Measurements from ENCODE around the gene TOR2A. TPM values are rescaled to one million over a fixed set of nuclear protein-coding genes. Genes with fewer than 3 reads are reported as not detected.

The TOR2A gene
- total and polyA plus RNA-seq, 5 experiments from 2014 or later = 9.8 to 24.7 (median 18.1) TPM

- H3K9me3 Mint-ChIP-seq = no peaks in the 10 kb centered on the region
- POLR2A ChIA-PET = interaction anchor here (0.6 to 4.4 kb wide), 15 partner anchors 8 to 210 kb away, joined by 3 to 44 read pairs (median 5); partner anchors contain the start of genes CDK9, ST6GALNAC4 and TOR2A
- peaks cover 18 to 74% (median 59%) of the 10 kb centered on the region in 4 donors for H3K4me1 Mint-ChIP-seq
- peak overlapping the region; percentile 90 to 100 (median 98) for H3K4me3 Mint-ChIP-seq
- no peaks in the 10 kb centered on the region for H3K27me3 Mint-ChIP-seq
- H3K27ac Mint-ChIP-seq = peak overlapping the region; percentile 93 to 99 (median 97)
- ATAC-seq (peak; percentile 59 to 77), DNase-seq (peak; percentile 58 to 92 (median 78))
- H3K36me3 Mint-ChIP-seq = peaks cover 3 to 26% (median 5%) of the 10 kb centered on the region in 3 donors
These were observed 41.3 kb upstream of the TOR2A start for GRCh38 chr9:127776195-127776923.

DNA sequence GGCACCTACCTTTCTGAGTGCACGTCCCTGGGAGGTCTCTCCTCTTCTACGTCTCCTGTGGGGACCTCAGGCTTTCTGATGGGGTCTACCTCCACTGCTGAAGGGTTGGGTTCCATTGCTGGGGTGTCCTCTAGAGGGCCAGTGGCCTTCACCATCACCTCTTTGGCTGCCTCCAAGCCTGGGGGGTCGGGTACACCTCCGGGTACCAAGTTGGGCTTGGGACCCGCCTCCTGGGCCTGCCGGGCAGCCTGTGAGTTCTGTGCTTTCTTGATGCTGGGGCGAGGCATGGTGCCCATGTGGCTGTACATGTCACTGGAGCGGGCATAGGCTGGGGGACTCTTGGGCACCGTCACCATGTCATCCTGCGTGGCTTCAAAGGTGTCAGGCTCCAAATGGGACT, 38.9 kb upstream of the TOR2A start:
- Mint-ChIP-seq H3K27me3 (no peaks in the 10 kb centered on the region), H3K4me1 (peaks cover 29 to 77% (median 62%) of the 10 kb centered on the region in 4 donors), H3K36me3 (peaks cover 3 to 29% (median 5%) of the 10 kb centered on the region in 3 donors), H3K27ac (peak overlapping the region in 9 of 10 donors; percentile 74 to 93 (median 88)), H3K4me3 (peak overlapping the region; percentile 25 to 82 (median 40)), H3K9me3 (no peaks in the 10 kb centered on the region)
- DNase-seq (no peak), ATAC-seq (no peak)
- POLR2A ChIA-PET = interaction anchor here (4.4 kb wide), 1 partner anchor 10 kb away, joined by 44 read pairs; the partner anchor contains the start of gene CDK9

- POLR2A ChIA-PET = interaction anchor here (4.4 kb wide), 1 partner anchor 11 kb away, joined by 44 read pairs; the partner anchor contains the start of gene CDK9
- peaks cover 35 to 77% (median 66%) of the 10 kb centered on the region in 4 donors for H3K4me1 Mint-ChIP-seq
- DNase-seq (no peak), ATAC-seq (no peak)
- H3K36me3 Mint-ChIP-seq = peaks cover 3 to 29% (median 5%) of the 10 kb centered on the region in 3 donors
- H3K9me3 Mint-ChIP-seq = no peaks in the 10 kb centered on the region
- no peaks in the 10 kb centered on the region for H3K27me3 Mint-ChIP-seq
- peak overlapping the region in 3 of 10 donors; percentile 33 to 48 (median 41) for H3K4me3 Mint-ChIP-seq
- H3K27ac Mint-ChIP-seq = peak overlapping the region in 8 of 10 donors; percentile 15 to 93 (median 80)
These were observed 38.2 kb upstream of the TOR2A start for GRCh38 chr9:127773272-127773671.

GRCh38 chr9:127772603-127773002, 37.5 kb upstream of the TOR2A start:
- Mint-ChIP-seq H3K36me3 (peaks cover 3 to 29% (median 3%) of the 10 kb centered on the region in 3 donors), H3K9me3 (no peaks in the 10 kb centered on the region), H3K4me3 (peak overlapping the region in 2 of 10 donors; percentile 41 to 54), H3K27ac (peak overlapping the region in 8 of 10 donors; percentile 71 to 96 (median 90)), H3K4me1 (peaks cover 34 to 81% (median 70%) of the 10 kb centered on the region in 4 donors), H3K27me3 (no peaks in the 10 kb centered on the region)
- ATAC-seq (no peak), DNase-seq (no peak)
- POLR2A ChIA-PET = interaction anchor here (1.3 to 12.1 kb wide), 6 partner anchors 9 to 321 kb away, joined by 5 to 237 read pairs (median 27); partner anchors contain the start of genes CDK9, LRSAM1, RPL12 and SH2D3C

- no peak for DNase-seq
- Mint-ChIP-seq H3K4me1 (peaks cover 38 to 84% (median 76%) of the 10 kb centered on the region in 4 donors), H3K4me3 (peak overlapping the region; percentile 83 to 94 (median 89))
These were observed 36.6 kb upstream of the TOR2A start for GRCh38 chr9:127771570-127772189.

DNA sequence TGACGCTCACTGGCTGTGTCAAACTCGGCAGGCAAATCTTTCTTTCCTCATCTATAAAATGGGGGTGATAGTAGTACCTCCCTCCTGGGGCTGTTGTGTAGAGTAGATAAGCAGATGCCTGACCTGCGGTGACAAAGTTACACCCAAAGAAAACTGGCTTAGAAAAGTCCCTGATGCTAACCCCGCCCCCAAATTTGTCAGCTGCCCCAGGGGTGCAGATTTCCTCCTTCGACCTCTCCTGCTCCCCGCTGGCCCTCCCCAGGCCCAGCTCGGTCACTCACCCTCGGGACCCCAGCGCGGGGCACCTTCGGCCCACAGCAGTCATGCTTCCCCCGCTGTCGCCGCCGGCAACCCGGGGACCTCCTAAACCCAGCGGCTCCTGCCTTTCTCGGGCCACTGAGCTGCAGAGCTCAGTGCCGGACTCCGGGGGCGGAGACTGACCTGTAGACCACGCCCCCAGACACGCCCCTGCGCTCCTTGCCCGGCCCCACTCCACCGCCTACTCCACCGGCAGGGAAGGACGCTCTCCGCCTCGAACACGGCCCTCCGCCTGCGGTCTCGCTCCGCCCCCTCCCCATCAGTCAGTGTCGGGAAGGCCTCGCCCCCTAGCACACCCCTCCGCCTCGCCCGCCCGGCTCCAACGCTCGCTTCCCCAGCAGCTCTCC, 35.9 kb upstream of the TOR2A start:
- H3K4me1 Mint-ChIP-seq = peaks cover 40 to 85% (median 77%) of the 10 kb centered on the region in 4 donors
- no peaks in the 10 kb centered on the region for H3K27me3 Mint-ChIP-seq
- peak overlapping the region; percentile 83 to 94 (median 89) for H3K4me3 Mint-ChIP-seq
- POLR2A ChIA-PET = interaction anchor here (0.5 to 12.1 kb wide), 18 partner anchors 11 to 320 kb away, joined by 3 to 237 read pairs (median 4); partner anchors contain the start of genes CDK9, LRSAM1, RPL12 and SH2D3C
- DNase-seq (peak; percentile 85 to 97 (median 91)), ATAC-seq (peak; percentile 79 to 82)
- H3K36me3 Mint-ChIP-seq = peaks cover 0 to 37% (median 7%) of the 10 kb centered on the region in 3 donors
- H3K27ac Mint-ChIP-seq = peak overlapping the region; percentile 93 to 98 (median 95)
- no peaks in the 10 kb centered on the region for H3K9me3 Mint-ChIP-seq

More at GRCh38 chr9:127771570-127772189, 36.6 kb upstream of the TOR2A start:
- Mint-ChIP-seq H3K9me3 (no peaks in the 10 kb centered on the region), H3K36me3 (peaks cover 0 to 32% (median 3%) of the 10 kb centered on the region in 3 donors), H3K27ac (peak overlapping the region; percentile 93 to 98 (median 95)), H3K27me3 (no peaks in the 10 kb centered on the region)
- POLR2A ChIA-PET = interaction anchor here (0.5 to 12.1 kb wide), 17 partner anchors 10 to 732 kb away, joined by 3 to 237 read pairs (median 6); partner anchors contain the start of genes CDK9, LRSAM1, RPL12 and SH2D3C
- ATAC-seq = no peak

DNA sequence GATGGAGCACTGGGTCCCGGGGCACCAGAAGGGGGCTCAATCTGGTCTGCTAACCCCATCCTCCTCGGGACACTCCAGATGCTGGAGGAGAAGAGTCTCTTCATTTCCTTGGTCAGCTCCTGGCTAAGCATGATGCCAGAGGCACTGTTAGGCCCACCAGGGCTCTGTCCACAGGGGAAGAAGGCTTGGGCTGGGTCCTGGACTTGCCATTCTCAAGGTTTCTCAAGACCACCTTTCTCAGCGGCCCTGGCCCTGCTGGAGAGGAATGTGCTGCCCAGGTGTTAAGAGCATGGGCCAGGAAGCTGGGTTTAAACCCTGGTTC, 35.5 kb upstream of the TOR2A start:
- peaks cover 0 to 41% (median 8%) of the 10 kb centered on the region in 3 donors for H3K36me3 Mint-ChIP-seq
- H3K4me3 Mint-ChIP-seq = peak overlapping the region; percentile 83 to 94 (median 89)
- DNase-seq (no peak), ATAC-seq (no peak)
- POLR2A ChIA-PET = interaction anchor here (0.6 to 12.1 kb wide), 17 partner anchors 11 to 319 kb away, joined by 3 to 237 read pairs (median 5); partner anchors contain the start of genes CDK9, LRSAM1, RPL12 and SH2D3C
- H3K27ac Mint-ChIP-seq = peak overlapping the region; percentile 93 to 98 (median 95)
- H3K27me3 Mint-ChIP-seq = no peaks in the 10 kb centered on the region
- H3K4me1 Mint-ChIP-seq = peaks cover 40 to 89% (median 80%) of the 10 kb centered on the region in 4 donors
- no peaks in the 10 kb centered on the region for H3K9me3 Mint-ChIP-seq

- peaks cover 0 to 45% (median 10%) of the 10 kb centered on the region in 3 donors for H3K36me3 Mint-ChIP-seq
- H3K27ac Mint-ChIP-seq = peak overlapping the region; percentile 93 to 98 (median 95)
- peak overlapping the region; percentile 83 to 94 (median 89) for H3K4me3 Mint-ChIP-seq
- POLR2A ChIA-PET = interaction anchor here (0.6 to 12.1 kb wide), 11 partner anchors 12 to 146 kb away, joined by 3 to 237 read pairs (median 5); partner anchors contain the start of genes CDK9, SH2D3C and ST6GALNAC4
- H3K27me3 Mint-ChIP-seq = no peaks in the 10 kb centered on the region
- H3K4me1 Mint-ChIP-seq = peaks cover 42 to 91% (median 82%) of the 10 kb centered on the region in 4 donors
- ATAC-seq (no peak), DNase-seq (no peak)
- H3K9me3 Mint-ChIP-seq = no peaks in the 10 kb centered on the region
These were observed 35.0 kb upstream of the TOR2A start for GRCh38 chr9:127769929-127770582.

DNA sequence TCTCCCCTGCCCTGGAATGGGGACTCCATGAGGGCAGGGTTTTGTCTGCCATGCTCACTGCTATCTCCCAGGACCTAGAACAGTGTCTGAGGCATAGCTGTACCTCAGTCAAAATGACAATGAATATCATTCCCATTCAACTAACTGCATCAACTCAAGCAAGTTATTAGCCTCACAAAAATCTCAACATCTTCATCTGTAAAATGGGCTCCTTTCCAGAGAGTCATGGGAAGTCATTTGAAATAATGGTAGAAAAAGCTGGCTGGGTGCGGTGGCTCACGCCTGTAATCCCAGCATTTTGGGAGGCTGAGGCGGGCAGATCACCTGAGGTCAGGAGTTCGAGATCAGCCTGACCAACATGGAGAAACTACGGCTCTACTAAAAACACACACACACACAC, 34.0 kb upstream of the TOR2A start:
- H3K4me1 Mint-ChIP-seq = peaks cover 44 to 92% (median 86%) of the 10 kb centered on the region in 4 donors
- H3K27ac Mint-ChIP-seq = peak overlapping the region; percentile 78 to 96 (median 93)
- ATAC-seq (no peak), DNase-seq (no peak)
- POLR2A ChIA-PET = interaction anchor here (0.9 to 12.1 kb wide), 6 partner anchors 12 to 147 kb away, joined by 3 to 237 read pairs (median 14); partner anchors contain the start of genes CDK9, SH2D3C and ST6GALNAC4
- H3K9me3 Mint-ChIP-seq = no peaks in the 10 kb centered on the region
- peaks cover 0 to 46% (median 8%) of the 10 kb centered on the region in 3 donors for H3K36me3 Mint-ChIP-seq
- H3K4me3 Mint-ChIP-seq = peak overlapping the region in 9 of 10 donors; percentile 63 to 94 (median 69)
- H3K27me3 Mint-ChIP-seq = no peaks in the 10 kb centered on the region

- POLR2A ChIA-PET = interaction anchor here (0.9 to 12.1 kb wide), 5 partner anchors 8 to 24 kb away, joined by 4 to 237 read pairs (median 11); partner anchors contain the start of genes CDK9 and SH2D3C
- peaks cover 44 to 92% (median 87%) of the 10 kb centered on the region in 4 donors for H3K4me1 Mint-ChIP-seq
These were observed 33.6 kb upstream of the TOR2A start for GRCh38 chr9:127768698-127769097.

GRCh38 chr9:127767909-127768331, 32.8 kb upstream of the TOR2A start:
- peaks cover 47 to 92% (median 89%) of the 10 kb centered on the region in 4 donors for H3K4me1 Mint-ChIP-seq
- POLR2A ChIA-PET = interaction anchor here (0.6 to 12.1 kb wide), 7 partner anchors 9 to 273 kb away, joined by 3 to 237 read pairs (median 5); partner anchors contain the start of genes CDK9, SH2D3C and TOR2A
- H3K27ac Mint-ChIP-seq = peak overlapping the region; percentile 82 to 96 (median 93)
- ATAC-seq = no peak
- H3K9me3 Mint-ChIP-seq = no peaks in the 10 kb centered on the region
- no peaks in the 10 kb centered on the region for H3K27me3 Mint-ChIP-seq
- peaks cover 0 to 41% (median 7%) of the 10 kb centered on the region in 3 donors for H3K36me3 Mint-ChIP-seq
- no peak for DNase-seq
- peak overlapping the region in 7 of 10 donors; percentile 63 to 94 (median 81) for H3K4me3 Mint-ChIP-seq

More at GRCh38 chr9:127768698-127769097, 33.6 kb upstream of the TOR2A start:
- ATAC-seq (no peak), DNase-seq (no peak)
- Mint-ChIP-seq H3K27ac (peak overlapping the region; percentile 82 to 96 (median 93)), H3K9me3 (no peaks in the 10 kb centered on the region), H3K4me3 (peak overlapping the region in 9 of 10 donors; percentile 63 to 94 (median 69)), H3K27me3 (no peaks in the 10 kb centered on the region), H3K36me3 (peaks cover 0 to 44% (median 7%) of the 10 kb centered on the region in 3 donors)

All from naive thymus-derived CD8-positive, alpha-beta T cell (primary cell).